Measurements from ENCODE around the gene PC.

The PC gene

DNA sequence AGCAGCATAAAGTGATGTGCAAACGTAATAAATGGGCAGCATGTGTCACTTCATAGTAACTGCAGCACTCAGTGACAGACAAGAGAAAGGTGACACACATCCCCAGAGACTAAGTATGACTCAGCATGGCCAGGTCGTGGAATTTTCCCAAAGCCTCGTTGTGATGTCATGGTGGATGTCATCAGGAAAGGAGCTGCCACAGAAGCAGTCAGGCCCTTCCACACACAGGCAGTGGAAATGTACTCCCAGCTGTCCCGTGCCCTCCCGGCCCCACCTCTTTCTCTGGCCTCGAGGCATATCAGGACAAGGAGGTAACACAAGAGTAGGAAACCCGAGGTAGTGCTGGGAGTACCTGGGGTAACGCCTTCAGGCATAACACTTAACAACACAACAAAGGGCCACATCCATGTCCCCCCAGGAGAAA lies 8.1 kb downstream of the PC start:
- no peak for DNase-seq

DNA sequence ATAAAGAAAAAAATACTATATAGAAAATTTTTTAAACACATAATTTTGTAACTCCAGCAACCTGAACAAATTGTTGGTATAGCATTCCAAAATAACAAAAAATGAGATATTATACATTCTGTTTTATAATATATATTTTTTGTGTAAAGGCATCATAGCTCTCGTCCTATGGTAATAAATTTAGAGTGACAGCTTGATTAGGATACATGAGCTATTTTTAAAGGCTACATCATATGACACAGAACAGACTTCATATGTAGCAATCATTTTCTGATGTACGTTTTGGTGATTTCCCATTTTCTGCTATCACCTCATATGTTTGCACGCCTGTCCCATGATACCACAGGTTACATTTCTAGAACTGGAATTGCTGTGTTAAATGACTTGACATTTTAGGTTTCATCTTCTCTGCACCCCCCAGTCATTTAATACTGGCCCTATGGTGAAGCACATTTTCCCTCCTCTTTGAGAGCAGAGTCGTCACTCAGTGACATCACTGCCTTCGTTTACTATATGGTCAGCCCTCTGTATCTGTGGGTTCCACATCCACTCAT lies 19.5 kb downstream of the PC start:
- no peak for DNase-seq

DNA sequence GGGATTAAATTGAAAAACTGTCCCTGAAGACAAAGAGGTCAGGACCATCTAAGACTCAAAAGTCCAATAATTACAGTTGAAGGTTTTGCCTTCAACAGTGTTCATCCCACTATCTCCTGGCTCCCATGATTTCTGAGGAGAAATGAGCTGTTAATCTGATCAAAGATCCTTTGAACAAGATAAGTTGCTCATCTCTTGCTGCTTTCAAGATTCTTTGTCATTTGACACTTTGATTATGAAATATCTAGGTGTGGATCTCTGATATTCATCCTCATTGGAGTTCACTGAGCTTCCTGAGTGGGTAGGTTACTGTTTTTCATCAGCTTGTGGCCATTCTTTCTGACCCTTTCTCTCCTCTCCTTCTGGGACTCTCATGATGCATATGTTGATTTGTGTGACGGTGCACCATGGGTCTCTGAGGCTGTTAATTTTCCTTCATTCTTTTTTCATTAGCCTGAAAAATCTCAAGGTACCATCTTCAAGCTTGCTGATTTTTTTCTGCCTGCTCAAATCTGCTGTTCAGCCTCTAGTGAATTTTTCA lies 20.9 kb downstream of the PC start:
- no peak for DNase-seq

DNA sequence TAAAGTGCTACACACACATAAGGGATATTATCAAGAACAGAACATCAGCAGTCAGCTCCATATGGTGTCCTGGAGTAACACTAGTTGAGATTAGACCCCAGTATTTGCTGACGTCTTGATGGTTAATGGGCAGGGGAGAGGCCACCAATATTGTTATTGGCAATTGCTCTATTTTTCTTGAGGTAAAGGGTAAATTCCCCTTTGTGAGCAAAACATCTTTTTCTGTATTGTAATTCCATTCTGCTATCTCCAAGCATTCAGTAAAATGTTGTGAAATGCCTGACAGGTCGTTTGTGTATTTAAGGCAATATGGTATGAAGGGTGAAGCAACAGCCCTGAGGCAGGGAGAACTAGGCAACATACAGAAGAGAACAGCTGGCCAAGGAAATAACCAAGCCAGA lies 21.9 kb downstream of the PC start:
- no peak for DNase-seq

DNA sequence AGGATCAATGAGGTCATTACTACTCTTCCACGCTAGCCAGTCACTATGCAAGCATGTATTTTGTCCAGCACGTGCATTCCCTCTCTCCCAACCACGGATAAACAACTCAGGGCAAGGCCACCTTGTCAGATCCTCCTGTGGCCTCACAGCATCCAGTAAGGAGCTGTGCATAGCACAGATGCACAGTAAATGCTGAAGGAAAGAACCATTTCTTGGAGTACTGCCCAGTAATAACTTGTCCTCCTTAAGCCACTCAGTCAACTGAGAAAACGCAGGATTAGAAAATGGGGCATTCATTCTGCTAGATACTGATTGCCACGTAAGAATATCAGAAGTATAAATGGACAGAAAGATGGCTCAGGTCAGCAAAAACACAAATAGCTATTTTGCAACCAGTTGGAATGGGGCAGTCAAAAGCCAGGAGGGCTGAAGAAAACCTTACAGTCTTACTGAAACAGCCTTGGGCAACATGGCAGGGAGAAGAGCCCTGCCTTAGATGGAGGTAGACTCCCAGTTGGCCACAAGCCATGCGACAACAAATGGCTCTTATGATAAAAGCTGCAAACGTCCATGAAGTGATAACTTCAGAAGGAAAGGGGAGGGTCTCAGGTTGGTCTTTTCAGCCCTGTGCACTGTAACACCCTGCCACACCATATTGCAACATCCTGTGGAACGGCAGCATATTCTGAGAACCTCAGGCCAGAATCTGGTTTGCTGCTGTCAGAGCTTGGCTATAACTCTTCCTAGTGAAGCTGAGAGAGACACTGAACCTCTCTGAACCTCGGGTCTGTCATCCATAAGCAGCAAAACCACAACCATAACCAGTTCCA lies 23.0 kb downstream of the PC start:
- no peak for DNase-seq

DNA sequence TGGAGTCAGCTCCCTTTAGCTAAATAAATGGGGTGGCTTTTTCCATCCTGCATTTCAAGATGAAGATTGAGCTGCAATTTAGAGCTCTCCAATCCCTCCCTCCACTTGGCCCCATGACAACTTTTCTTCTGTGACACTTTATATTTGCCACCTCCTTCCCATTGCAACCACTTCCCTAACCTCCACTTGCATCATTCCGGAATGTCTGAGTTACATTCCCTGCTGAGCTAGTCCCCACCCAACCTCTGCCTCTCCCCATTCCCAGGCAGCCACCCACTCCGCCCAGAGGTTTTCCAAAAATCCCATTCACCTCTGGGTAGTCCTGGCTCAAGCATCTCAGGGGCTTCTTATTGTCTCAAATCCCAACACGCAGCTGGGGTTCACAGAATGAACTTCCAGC lies 24.7 kb downstream of the PC start:
- no peak for DNase-seq

DNA sequence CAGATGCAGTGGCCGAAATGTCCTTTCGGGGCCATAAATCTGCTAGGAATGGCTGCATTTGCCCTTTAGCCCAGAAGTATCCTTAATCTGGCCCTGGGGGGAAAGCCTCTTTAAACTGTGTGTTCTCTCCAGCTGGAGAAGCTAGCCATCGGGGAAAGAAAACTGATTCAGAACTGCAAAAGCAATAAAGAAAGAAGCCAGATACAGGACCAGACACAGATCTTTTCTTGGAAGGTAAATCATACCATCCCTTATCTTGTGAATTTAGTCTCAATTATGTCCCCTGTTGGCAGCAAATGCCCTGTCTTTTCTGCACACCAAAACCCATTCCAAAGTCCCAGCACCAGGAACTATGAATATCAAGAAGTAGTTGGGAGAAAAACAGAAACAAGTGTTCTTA lies 25.6 kb downstream of the PC start:
- no peak for DNase-seq

DNA sequence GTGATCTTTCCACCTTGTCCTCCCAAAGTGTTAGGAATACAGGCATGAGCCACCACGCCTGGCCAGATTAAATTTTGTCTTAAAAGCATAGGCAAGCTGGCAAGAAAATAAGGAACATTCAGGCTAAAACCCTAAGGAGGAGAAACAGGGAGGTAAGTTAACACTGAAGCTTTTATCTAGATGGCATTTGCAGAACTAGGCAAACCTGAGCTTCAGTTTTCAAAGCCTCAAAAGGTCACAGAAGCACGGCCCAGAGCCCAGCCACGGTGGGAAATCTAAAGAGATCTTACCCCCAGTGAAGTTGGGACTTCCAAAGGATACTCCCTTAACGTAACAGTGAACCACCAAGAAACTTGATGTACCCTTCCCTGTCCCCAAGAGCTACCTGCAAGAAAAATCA lies 28.4 kb downstream of the PC start:
- no peak for DNase-seq

DNA sequence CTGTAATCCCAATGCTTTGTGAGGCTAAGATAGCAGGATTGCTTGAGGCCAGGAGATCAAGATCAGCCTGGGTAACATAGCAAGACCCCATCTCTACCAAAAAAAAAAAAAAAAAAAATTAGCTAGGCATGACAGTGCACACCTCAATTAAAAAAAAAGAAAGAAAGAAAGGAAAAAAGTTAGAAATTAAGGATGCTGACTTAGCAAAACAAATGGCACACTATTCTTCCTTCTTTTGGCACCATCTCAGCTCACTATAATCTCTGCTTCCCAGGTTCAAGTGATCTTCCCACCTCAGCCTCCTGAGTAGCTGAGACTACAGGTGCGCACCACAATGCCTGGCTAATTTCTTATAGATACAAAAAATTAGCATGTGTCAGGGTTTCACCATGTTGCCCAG lies 33.9 kb downstream of the PC start:
- DNase-seq, result no peak

DNA sequence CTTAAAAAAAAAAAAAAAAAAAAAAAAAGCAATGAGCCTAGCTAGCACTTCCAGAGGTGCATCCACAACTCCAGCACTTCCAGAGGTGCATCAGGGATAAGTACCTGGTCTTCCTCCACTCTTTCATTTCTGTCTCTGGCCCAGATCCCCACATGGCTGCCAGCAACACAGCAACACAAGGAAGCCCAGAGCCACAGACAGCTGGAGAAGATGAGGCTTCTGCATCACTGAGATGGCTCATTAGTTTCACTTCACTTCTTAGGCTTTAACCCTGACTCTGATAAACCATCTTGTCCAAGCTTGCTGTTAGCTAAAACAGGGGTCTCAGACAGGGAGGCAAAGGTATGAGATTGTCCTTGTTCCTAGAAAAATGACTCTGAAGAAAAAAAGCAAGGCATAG lies 35.6 kb downstream of the PC start:
- no peak for DNase-seq

DNA sequence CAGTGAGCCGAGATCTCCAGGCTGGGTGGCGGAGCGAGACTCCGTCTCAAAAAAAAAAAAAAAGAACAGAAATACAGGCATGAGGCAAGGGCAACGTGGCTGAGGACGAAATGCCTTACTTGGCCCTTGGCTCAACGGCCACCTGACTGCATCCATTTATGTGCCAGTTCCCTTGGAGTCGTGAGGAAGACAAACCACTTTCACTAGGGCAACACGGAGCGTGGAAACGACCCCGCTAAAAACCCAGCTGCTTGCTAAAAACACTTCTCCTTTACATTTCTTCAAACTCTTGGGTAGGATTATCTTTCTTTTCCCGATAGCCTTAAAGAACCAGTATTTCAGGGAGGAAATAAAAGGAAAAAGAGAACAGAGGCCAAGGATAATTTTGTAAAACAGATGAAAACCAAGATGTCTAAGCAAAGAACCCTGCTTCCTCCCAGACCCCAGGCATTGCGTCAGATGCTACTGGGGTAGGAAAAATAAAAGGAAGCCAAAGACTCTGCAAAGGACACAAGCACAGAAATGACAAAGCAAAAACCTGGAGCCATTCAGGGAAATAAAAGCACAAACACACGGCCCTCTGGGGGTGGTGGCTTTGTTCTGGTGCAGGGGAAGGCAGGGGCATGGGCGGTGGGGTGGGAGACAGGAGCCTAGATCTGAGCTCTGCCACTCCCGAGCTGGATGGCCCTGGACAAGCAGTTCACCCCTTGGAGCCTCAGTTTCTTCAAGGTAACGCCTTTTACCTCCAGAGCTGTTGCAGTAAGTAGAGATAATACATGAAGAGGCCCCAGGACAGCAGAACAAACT lies 37.0 kb downstream of the PC start:
- no peak for DNase-seq

DNA sequence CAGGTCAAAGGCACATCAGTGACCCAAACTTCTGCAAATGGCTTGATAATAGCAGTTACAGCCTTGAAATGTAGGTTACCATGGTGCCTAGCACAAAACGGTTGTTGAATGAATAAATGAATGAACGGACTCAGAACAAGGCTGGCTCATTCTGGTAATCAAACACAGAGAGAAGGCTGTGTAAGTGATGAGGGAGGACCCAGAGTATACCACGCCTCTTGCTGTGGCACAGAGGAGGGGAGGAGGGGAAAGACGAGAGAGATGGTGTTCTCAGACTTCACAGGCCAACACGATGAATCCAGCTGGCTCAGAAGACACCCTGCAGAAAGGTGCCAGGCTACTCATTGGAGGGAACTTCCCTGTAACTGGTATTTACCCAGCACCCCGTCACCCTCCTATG lies 38.3 kb downstream of the PC start:
- no peak for DNase-seq

DNA sequence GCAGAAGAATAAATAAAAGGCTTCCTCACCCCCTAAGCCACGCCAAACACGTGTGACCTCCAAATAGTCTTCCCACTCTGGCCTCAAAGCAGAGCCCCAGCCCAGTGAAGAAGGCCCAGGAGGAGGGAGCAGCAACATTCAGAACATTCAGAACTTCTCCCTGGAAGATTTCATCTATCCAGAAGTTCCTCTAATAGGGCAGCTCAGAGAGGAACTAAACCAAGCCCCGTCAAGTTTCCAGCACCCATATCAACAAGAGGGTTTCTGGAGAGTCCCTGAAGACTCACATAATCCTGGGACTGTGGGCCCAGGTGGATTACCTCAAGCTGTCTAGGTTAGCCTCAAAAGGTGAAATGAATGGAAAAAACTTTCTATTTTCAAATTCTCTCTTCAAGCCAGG lies 39.4 kb downstream of the PC start:
- no peak for DNase-seq

DNA sequence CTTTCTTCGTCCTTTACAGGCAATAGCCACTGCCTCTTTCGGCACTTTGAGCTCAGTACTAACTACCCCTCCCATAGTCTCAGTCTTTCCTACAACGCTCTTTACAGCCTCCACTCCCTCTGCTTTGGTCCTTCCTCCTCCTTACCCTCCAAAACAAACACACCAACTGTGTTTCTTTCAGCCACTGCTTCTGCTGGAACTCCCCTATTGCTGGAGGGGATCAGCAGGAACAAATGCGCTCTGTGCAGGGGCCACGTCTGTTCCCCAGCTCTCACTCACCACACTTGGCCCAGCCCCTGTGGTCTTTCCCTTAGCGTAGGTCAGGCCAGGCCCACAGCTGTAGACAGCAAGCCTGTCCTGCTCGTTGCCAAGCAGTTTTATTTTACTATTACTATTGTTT lies 42.3 kb downstream of the PC start:
- DNase-seq, result no peak

DNA sequence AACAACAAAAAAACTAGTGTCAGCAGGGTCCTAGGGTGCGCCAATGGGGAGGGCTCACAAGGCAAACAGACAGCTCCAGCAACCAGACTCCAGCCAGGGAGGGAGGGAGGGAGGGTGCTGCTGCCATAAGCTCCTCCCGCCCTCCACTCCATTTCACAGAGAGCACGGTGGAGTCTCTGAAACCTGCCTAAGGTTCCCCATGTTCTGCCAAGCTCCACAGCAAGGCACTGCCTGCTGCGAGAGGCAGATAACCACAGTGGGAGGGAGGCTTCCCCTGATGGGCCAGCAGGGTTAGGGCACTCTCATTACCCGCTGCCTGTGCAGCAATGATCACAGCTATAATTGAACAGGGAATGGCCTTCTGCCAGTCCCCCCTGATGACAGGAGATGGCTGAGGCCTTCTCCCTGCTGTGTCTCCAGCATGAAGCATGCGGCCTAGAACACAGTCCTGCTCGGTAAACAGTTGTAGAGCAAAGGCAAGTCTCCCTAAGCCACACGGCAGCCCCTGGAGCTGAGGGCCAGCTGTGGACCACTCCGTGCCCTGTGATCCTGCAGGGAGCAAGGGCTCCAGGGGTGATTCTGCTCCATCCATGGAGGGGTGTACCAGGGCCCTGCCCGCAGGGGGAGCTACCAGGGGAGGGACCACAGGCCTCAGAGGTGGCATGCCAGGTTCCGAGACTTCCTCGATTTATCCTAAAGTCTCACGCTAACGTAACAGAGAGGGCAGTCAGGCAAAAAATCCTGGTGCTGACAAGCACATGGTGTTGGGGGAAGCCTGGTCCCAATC lies 42.9 kb downstream of the PC start:
- DNase-seq, result no peak

DNA sequence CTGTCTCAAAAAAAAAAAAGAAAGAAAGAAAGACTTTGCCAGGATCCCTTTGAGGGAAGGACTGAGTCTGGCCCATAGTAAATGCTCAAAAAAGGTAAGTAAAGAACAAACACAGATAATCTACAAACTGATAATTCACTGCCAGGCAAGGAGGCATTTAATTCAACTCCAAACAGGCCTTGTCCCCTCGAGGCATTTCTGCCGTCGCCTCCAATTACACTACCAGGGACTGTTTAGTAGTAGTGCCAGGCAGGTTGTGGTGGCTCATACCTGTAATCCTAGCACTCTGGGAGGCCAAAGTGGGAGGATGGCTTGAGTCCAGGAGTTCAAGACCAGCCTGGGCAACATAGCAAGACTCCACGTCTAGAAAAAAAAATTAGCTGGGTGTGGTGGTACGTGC lies 43.7 kb downstream of the PC start:
- DNase-seq, result no peak

DNA sequence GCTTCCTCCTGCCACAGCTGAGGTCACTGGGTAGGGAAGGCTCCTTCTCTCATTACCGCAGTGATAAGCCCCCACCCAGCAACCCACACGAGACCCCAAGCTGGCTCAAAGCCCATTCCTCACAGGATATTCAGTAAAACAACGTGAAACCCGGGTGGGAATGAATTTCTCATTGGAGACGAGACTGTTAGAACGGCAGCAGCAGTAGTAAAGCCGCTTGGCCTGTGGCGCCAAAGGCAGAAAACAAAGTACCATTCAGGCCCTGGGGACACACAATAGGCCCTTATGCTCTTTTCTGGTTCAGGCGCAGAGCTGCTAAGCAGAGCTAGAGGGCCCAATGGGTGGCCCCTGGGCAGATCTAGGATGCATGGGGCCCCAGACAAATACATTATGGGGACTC lies 45.3 kb downstream of the PC start:
- no peak for DNase-seq

DNA sequence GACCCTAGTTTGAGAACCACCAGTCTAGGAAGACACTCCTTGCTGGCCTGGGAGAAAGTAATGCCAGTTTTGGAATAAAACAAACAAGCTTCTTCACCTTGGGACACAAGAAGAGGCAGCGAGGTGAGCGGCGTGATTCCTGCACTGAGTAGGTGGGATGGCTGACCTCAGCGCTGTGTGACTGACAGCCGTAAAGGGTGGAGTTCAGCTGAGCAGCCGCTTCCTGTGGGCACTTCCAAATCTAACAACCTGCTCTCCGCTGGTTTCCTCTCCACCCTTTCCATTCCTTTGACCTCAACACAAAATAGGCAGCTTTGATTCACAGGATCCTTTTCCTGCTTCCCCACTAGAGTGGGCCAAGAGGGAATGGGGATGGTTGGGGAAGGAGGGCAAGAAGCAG lies 45.8 kb downstream of the PC start:
- DNase-seq, result no peak

DNA sequence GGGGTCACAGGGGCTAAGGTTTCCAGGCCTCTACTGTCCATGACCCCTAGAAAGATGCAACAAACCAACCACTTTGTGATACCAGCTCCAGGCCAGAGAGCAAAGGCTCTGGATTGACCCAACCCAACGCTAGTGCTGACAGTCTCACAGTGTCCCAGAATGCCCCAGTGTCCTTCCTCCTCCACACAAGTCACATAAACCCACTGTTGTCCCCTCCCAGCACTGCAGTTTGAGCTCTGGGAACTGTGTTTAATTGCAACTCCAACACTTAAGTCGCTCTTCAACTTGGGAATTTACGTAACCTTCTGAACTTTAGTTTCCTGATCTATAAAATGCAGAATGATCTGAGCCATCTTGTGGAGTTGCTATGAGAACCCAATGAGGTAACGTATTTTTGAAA lies 47.5 kb downstream of the PC start:
- no peak for DNase-seq

DNA sequence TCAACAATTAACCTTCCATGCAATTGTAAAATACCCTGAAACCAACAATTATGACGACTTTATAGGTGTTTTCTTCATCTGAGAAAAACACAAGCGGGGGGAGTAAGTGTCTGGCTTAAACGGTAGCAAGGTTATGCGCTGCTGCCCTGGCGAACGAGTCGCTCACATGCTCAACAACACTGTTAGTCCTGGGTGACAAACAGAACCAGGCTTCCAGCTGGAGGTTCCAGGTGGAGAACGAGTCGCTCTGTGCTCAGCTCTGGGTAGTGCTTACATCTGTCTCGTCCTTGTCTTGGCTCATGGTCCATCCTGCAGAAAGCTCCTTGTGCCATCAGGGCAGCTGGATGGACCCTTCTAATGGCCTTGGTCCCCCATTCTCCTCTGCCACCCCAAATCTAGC lies 48.2 kb downstream of the PC start:
- no peak for DNase-seq

DNA sequence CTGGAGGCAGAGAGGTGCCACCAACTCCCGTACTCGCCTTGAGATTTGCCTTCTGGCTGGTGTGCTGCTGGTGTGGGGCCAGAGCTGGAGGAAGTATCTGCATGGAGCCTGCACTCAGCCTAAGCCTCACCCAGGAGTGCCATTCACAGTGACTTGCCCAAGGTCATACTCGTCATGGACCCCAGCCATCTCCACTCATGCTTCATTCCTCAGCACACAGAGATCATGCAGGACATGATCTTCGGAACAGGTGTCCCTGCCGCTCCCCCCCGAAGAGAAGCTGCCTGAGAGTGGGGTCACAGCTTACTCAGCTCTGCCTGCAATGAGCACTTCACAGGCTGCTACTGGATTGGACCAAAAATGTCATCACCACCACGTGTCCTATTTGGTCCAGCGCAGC lies 49.0 kb downstream of the PC start:
- no peak for DNase-seq

DNA sequence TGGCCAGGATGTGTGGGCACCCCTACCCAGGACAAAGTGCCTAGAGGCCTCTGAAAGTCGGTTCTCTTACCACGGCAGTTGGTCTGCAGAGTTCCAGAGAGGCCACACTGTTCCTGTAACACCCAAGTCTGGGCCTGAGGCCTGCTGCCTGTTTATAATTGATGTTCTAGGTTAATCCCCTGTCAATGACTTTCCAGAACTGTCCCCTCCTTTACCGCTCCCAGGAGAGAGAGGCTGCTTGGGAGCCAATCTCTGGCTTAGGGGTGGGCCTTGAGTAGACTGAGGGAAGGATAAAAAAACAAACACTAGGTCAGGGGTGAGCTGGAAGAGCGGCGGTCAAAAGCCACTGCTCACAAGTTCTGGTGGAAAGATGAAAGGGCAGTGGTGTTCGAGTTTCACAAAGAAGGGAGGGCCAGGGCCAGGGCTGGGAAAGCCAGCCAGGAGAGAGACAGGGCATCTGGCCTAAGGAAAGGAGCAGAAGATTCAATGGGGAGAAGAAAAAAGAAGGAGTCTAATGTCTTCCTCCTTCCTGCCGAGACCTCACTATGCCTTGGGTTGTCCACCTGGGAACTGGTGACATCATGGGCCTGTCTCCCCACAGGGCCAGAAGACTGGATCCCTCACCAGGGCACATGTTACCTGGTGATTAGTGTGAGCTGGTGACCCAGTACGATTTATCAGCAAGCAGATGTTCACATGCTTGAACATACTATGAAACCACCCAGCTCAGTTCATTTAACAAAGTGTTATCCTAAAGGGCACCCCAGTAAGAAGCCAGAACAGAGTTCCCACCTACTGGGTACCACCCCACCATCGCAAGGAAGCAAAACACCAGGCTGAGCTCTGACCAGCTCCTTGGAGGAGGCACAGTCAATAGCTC lies 50.2 kb downstream of the PC start:
- no peak for DNase-seq

All from CD4-positive, alpha-beta T cell treated with Interleukin-6 for 4 hours (primary cell).